Pancreas (tissue), 10 donors: Measurements from ENCODE around the gene NAP1L4. TPM values are rescaled to one million over a fixed set of nuclear protein-coding genes. Genes with fewer than 3 reads are reported as not detected.

Source experiments
- ATAC-seq, 4 donors: fragments of 200-7000 bp; cut with Tn5 transposase; one replicate each; pipeline versions ENCODE4 v1.8.0 to v1.9.1; 2020; ENCODE audit warnings: mild to moderate bottlenecking in 4 of 4, moderate library complexity in 4 of 4
- DNase-seq, 6 donors: peaks; one replicate each; pipeline ENCODE4 v3.0.0-alpha.2; 2020
- FAIRE-seq: peaks from 2 replicates; lab custom pipeline; 2012; peaks lifted over from hg19 to GRCh38; lab: Jason Lieb, UNC
- H3K27ac ChIP-seq, 4 donors: fragments of 200-600 bp; sonication (generic); 1 replicate in 3 of 4; 2 replicates in 1 of 4; pipeline versions ENCODE4 v1.5.0 to v1.8.0; 2020
- H3K27me3 ChIP-seq, 4 donors: fragments of 200-600 bp; one replicate each; pipeline ENCODE4 v1.8.0; 2021
- H3K36me3 ChIP-seq, 3 donors: fragments of 200-600 bp; sonication (generic) in 1 of 3; one replicate each; pipeline versions ENCODE4 v1.5.0 to v1.8.0; 2020 to 2021
- H3K4me1 ChIP-seq, 3 donors: fragments of 200-600 bp; one replicate each; pipeline ENCODE4 v1.8.0; 2021
- H3K4me3 ChIP-seq, 4 donors: fragments of 200-600 bp; sonication (generic) in 2 of 4; one replicate each; pipeline versions ENCODE4 v1.5.0 to v1.8.0; 2020 to 2021
- H3K9me3 ChIP-seq, 4 donors: fragments of 200-600 bp; one replicate each; pipeline ENCODE4 v1.8.0; 2021
- CTCF ChIP-seq, 4 donors: fragments of 200-600 bp; sonication (generic) in 3 of 4; IDR thresholded peaks; one replicate each; pipeline versions ENCODE4 v1.5.0 to v1.8.0; 2021; ENCODE audit warnings: antibody characterized with exemption in 4 of 4
- WGBS, 2 donors: extraction: QIAGEN DNeasy Blood & Tissue Kit; methylation state at CpG; one replicate each; pipeline ENCODE4 v1.1.7; 2013; 5-methylcytosine and 5-hydroxymethylcytosine counted together
- intact Hi-C, 3 donors: fragments of 100-400 bp; cut with DNase I; formaldehyde crosslinking; loops; one replicate each; pipeline versions ENCODE4 v1.11.1 to v1.14.2; 2022
- polyA plus RNA-seq, 2 donors: library from polyadenylated mRNA; stranded (reverse); fragments of 200-250 nt; gene quantifications; one replicate each; pipeline ENCODE4 v1.2.3, GENCODE V29; 2013
- total RNA-seq, 6 donors: library from RNA; stranded (reverse); fragmentation: NEBNext Ultra II Directional in 4 of 6; extraction: Animal tissue kit (Norgen Biotek cat#: 25700) in 4 of 6; gene quantifications; one replicate each; pipeline versions ENCODE4 v1.2.1 to v1.2.4, GENCODE V29; 2021 to 2023
- donor health status: healthy with polysubstance abuse.
- donor health status: DM: no; HTN: no; CAD: no; lungs with moderate emphysema.
- donor health status: DM: no; HTN: no; CAD: no.
- donor health status: control.
- donor health status: control.
- donor health status: Bipolar disorder and iron deficiency.
- donor health status: DM: yes; HTN: yes; CAD: no.
- donor health status: DM: no; HTN: no; CAD: no.
- donor health status: DM: no; HTN: no; CAD: no.
- donor health status: DM: yes; HTN: yes; CAD: no.

NAP1L4 gene
- total and polyA plus RNA-seq, 8 donors, result 29.3 to 67.4 (median 41.0) TPM

- Histone ChIP-seq H3K27me3 (no peaks in the 10 kb centered on the region), H3K36me3 (no peaks in the 10 kb centered on the region), H3K9me3 (no peaks in the 10 kb centered on the region), H3K4me1 (no peaks in the 10 kb centered on the region), H3K4me3 (no peak overlapping the region), H3K27ac (no peak overlapping the region)
- WGBS, 2 donors, result 92 to 95% methylated on average over 7 to 13 of the region's 16 CpGs
- intact Hi-C loops, result no loop called here
- ATAC-seq (no peak), DNase-seq (peak in 2 of 6 donors; percentile 26 to 53), FAIRE-seq (no peak)
- TF ChIP-seq CTCF (IDR thresholded peaks at IDR 0.05), result no peak
Observed at GRCh38 chr11:2921261-2921660, 70.9 kb downstream of the NAP1L4 start.

- ATAC-seq (no peak), FAIRE-seq (no peak), DNase-seq (peak in 2 of 6 donors; percentile 19 to 50)
- intact Hi-C loops, result no loop called here
- H3K4me1 ChIP-seq, result no peaks in the 10 kb centered on the region
- H3K9me3 ChIP-seq, result no peaks in the 10 kb centered on the region
- H3K27ac ChIP-seq, result no peak overlapping the region
- no peaks in the 10 kb centered on the region for H3K27me3 ChIP-seq
- no peak for TF ChIP-seq CTCF (IDR thresholded peaks at IDR 0.05)
- H3K36me3 ChIP-seq, result no peaks in the 10 kb centered on the region
- no peak overlapping the region for H3K4me3 ChIP-seq
- 88 to 97% methylated on average over 12 of the region's 12 CpGs for WGBS, 2 donors
Observed at GRCh38 chr11:2920343-2920742, 71.8 kb downstream of the NAP1L4 start.

GRCh38 chr11:2919837-2920236 lies 72.3 kb downstream of the NAP1L4 start:
- intact Hi-C loops, result no loop called here
- DNase-seq, result peak in 2 of 6 donors; percentile 30 to 47

GRCh38 chr11:2919188-2919587 lies 72.9 kb downstream of the NAP1L4 start:
- no peaks in the 10 kb centered on the region for H3K27me3 ChIP-seq
- TF ChIP-seq CTCF (IDR thresholded peaks at IDR 0.05), result no peak
- ATAC-seq (no peak), FAIRE-seq (no peak), DNase-seq (peak in 2 of 6 donors; percentile 47 to 56)
- H3K9me3 ChIP-seq, result no peaks in the 10 kb centered on the region
- H3K27ac ChIP-seq, result no peak overlapping the region
- intact Hi-C loops, result no loop called here
- H3K4me1 ChIP-seq, result no peaks in the 10 kb centered on the region
- no peaks in the 10 kb centered on the region for H3K36me3 ChIP-seq
- WGBS, 2 donors, result 79 to 85% methylated on average over 9 of the region's 9 CpGs
- H3K4me3 ChIP-seq, result no peak overlapping the region

More at GRCh38 chr11:2919837-2920236, 72.3 kb downstream of the NAP1L4 start:
- Histone ChIP-seq H3K36me3 (no peaks in the 10 kb centered on the region), H3K4me1 (no peaks in the 10 kb centered on the region), H3K27me3 (no peaks in the 10 kb centered on the region), H3K4me3 (no peak overlapping the region), H3K27ac (no peak overlapping the region), H3K9me3 (no peaks in the 10 kb centered on the region)
- ATAC-seq (no peak), FAIRE-seq (no peak)
- WGBS, 2 donors, result 80 to 92% methylated on average over 13 of the region's 13 CpGs
- no peak for TF ChIP-seq CTCF (IDR thresholded peaks at IDR 0.05)

GRCh38 chr11:2917842-2918490 lies 74.2 kb downstream of the NAP1L4 start:
- ATAC-seq (no peak), FAIRE-seq (no peak), DNase-seq (peak in 2 of 6 donors; percentile 27 to 73)
- 82 to 84% methylated on average over 25 of the region's 25 CpGs for WGBS, 2 donors
- H3K4me3 ChIP-seq, result no peak overlapping the region
- no peak overlapping the region for H3K27ac ChIP-seq
- H3K4me1 ChIP-seq, result peaks cover 3 to 7% (median 6%) of the 10 kb centered on the region in 3 donors
- no peak for TF ChIP-seq CTCF (IDR thresholded peaks at IDR 0.05)
- H3K9me3 ChIP-seq, result no peaks in the 10 kb centered on the region
- no peaks in the 10 kb centered on the region for H3K36me3 ChIP-seq
- intact Hi-C loops, result no loop called here
- H3K27me3 ChIP-seq, result no peaks in the 10 kb centered on the region
